ENCODE measurements around the gene GALNT2.

The GALNT2 gene

GRCh38 chr1:230167419-230167852 lies 100.4 kb downstream of the GALNT2 start:
- in situ Hi-C loops (cut with MboI; ENCODE audit: low pct_unique_long_range_greater_than_20kb, low sequenced_read_pairs, unreplicated experiment) = no loop called here
- DNase-seq (ENCODE audit: low spot score) = peak; percentile 60
- TF ChIP-seq CTCF (IDR thresholded peaks at IDR 0.05; ENCODE audit: extremely low read depth, insufficient read depth, missing control alignments) = peak; percentile 81

- in situ Hi-C loops (cut with MboI; ENCODE audit: low pct_unique_long_range_greater_than_20kb, low sequenced_read_pairs, unreplicated experiment) = no loop called here
- peak; percentile 47 for DNase-seq (ENCODE audit: low spot score)
- TF ChIP-seq CTCF (IDR thresholded peaks at IDR 0.05; ENCODE audit: extremely low read depth, insufficient read depth, missing control alignments) = no peak
These were observed 102.6 kb downstream of the GALNT2 start for GRCh38 chr1:230169454-230170152.

- in situ Hi-C loops (cut with MboI; ENCODE audit: low pct_unique_long_range_greater_than_20kb, low sequenced_read_pairs, unreplicated experiment) = no loop called here
- TF ChIP-seq CTCF (IDR thresholded peaks at IDR 0.05; ENCODE audit: extremely low read depth, insufficient read depth, missing control alignments) = no peak
These were observed 103.1 kb downstream of the GALNT2 start for GRCh38 chr1:230170153-230170547.

GRCh38 chr1:230170622-230171021 lies 103.6 kb downstream of the GALNT2 start:
- no peak for TF ChIP-seq CTCF (IDR thresholded peaks at IDR 0.05; ENCODE audit: extremely low read depth, insufficient read depth, missing control alignments)
- in situ Hi-C loops (cut with MboI; ENCODE audit: low pct_unique_long_range_greater_than_20kb, low sequenced_read_pairs, unreplicated experiment) = no loop called here
- DNase-seq (ENCODE audit: low spot score) = no peak

More at GRCh38 chr1:230170153-230170547, 103.1 kb downstream of the GALNT2 start:
- peak; percentile 64 for DNase-seq (ENCODE audit: low spot score)

- in situ Hi-C loops (cut with MboI; ENCODE audit: low pct_unique_long_range_greater_than_20kb, low sequenced_read_pairs, unreplicated experiment) = no loop called here
- no peak for TF ChIP-seq CTCF (IDR thresholded peaks at IDR 0.05; ENCODE audit: extremely low read depth, insufficient read depth, missing control alignments)
- no peak for DNase-seq (ENCODE audit: low spot score)
These were observed 104.4 kb downstream of the GALNT2 start for GRCh38 chr1:230171356-230172015.

- no peak for DNase-seq (ENCODE audit: low spot score)
- no peak for TF ChIP-seq CTCF (IDR thresholded peaks at IDR 0.05; ENCODE audit: extremely low read depth, insufficient read depth, missing control alignments)
- in situ Hi-C loops (cut with MboI; ENCODE audit: low pct_unique_long_range_greater_than_20kb, low sequenced_read_pairs, unreplicated experiment) = no loop called here
These were observed 105.0 kb downstream of the GALNT2 start for GRCh38 chr1:230172016-230172537.
